OCI-M2 (cell line): ENCODE data around the gene TRIM77.
"Not testable (repeated sequence)": the region's sequence is repeated elsewhere in the genome, so short reads cannot be mapped to it uniquely, and the experiment has no call there.

ENCODE experiments used
- DNase-seq: peaks from one replicate; lab custom pipeline; 2025; ENCODE audit not compliant: unreplicated experiment; lab: John Stamatoyannopoulos, UW

The TRIM77 gene

DNA sequence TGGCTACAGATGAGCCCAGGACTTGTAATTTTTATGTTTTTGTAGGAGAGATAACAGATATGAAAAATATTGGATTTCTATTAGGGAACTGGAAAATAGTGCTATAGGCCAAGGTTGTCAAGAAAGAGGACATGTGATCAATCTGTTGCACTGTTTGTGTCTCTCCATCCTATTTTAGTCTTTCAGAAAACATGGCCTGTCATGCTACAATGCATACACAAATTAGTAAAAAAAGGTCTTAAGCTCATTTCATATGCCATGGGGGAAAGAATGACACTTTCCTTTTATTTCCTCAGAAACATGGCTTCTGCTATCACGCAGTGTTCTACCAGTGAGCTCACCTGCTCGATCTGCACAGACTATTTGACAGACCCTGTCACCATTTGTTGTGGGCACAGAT, at the start of gene TRIM77:
TSS of gene TRIM77 (plus strand) at position 301 of the 400 bp plus-strand sequence. CDS start at position 301, 0 bp downstream.
- not testable (repeated sequence) for DNase-seq

- no peak for DNase-seq
Observed at GRCh38 chr11:89667001-89667400, 43.1 kb upstream of the TRIM77 start.

GRCh38 chr11:89668158-89668557, 41.9 kb upstream of the TRIM77 start:
- not testable (repeated sequence) for DNase-seq

DNA sequence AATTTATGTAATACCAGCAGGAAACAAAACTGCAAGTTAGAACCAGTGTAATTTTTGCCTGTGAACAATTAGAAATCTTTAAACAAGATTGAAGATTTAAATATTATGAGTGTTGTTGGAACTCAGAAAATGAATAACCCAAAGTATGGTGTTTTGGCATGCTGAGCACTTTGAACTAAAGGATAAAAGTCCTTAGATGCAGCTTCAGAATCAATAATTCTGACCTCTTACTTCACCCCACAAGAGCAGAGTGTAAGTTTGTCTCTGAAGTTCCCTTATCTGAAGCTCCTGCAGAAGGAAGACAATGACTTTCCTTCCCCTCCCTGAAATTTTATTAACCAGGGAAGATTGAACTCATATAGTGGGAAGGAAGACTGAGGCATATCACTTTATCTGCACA, 40.5 kb upstream of the TRIM77 start:
- not testable (repeated sequence) for DNase-seq

DNA sequence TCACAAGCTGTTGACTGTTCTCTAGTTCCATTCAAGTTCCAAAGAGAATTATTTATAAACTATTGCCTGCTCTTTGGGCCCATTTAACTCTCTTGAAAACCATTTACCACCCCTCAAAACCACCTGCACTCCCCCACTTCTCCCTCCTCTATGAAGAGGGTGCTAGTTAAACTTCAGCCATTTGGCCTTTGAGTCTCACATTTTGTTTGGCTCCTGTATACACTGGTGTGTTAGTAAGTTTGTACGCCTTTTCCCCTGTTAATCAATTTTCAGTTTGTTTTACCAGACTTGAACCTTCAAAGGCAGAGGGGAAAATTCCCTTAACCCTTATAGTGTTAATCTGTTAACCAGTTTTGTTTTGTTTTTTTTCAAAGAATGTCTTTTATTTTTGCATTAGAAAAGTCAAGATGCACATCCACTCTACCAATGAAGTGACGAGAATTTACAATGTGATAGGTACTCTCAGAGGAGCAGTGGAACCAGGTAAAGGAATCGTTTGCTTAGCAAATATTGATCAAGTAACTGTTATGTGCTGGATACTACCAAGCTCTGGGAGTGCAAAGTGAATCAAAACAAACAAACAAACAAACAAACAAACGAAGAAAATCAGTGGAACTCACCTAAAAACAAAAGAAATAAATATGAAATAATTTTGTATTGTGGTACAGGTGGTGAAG, 40.0 kb upstream of the TRIM77 start:
- not testable (repeated sequence) for DNase-seq

DNA sequence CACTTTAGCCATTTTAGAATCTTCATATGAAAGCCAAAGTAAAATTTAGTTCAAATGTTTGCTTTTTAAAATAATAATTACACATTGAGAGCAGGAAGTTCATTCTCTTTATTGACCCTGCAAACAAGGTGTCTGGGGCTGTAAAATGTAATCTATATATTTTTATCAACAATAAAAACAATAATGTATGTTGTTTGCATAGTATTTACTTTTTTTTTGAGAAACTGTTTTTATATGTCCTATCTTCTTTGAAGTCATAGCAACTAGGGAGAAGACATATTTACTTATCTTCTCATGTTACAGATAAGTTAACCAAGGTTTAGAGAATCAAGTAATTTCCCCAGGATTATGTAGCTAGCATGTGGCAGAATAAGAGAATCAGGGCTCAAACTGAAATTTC, 37.6 kb upstream of the TRIM77 start:
- DNase-seq, result not testable (repeated sequence)

DNA sequence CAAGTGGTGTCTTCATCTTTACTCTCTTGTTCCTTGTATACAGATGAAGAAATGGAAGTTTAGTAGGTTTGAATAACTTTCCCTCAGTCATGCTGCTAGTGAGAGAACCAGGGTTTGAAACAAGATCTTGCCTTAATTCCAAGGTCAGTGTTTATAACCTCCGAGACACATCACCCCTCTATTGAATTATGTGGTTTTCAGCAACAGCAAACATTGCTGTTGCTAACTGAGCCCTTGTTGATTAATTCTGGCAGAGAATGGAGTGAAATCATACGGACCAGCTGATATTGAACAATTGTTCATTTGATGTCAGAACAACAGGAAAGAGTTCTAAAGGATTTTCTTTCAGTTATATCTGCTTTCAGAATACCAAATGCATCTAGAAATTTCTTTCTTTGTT, 36.7 kb upstream of the TRIM77 start:
- not testable (repeated sequence) for DNase-seq

- DNase-seq, result not testable (repeated sequence)
Observed at GRCh38 chr11:89675383-89675782, 34.7 kb upstream of the TRIM77 start.

- DNase-seq, result not testable (repeated sequence)
Observed at GRCh38 chr11:89675948-89676347, 34.2 kb upstream of the TRIM77 start.

DNA sequence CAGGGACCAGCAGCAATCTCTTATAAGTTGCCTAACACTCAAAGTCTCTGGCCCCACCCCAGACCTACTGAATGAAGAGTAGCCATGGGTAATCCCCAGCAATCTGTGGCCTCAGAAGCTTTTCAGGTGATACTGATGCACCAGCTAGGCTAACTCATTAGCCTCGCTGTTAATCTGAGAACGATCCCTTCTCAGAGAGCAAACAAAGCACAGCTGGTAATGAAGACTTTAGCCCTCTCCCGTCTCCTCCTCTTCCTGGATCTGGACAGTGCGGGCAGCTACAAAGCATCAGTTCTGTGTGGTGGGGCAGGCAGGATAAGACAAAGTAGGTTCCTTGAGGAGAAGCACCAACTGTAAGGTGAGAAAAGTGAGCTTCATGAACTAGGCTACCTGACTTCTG, 3.0 kb upstream of the TRIM77 start:
- DNase-seq, result not testable (repeated sequence)

- not testable (repeated sequence) for DNase-seq
Observed at GRCh38 chr11:89724866-89725498, 14.9 kb downstream of the TRIM77 start.

DNA sequence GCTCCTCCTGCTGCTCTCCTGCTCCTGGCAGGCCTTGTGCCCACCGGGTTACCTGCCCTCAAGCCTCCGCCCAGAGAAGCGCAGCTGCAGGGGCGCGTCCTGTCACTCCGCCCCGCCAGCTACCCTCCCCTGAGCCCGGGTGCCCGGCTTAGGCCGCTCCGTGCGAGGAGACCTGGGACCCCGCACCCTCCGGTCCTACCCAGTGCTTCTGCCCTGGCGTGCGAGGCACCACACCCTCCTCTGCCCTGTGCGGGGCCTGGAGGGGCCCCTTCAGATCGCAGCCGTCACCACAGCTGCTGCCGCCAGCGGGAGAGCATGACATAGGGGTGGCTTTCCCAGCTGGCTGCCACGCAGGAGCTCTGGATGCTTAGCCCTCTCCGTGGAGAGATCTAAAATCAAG, 20.1 kb downstream of the TRIM77 start:
- DNase-seq, result not testable (repeated sequence)

DNA sequence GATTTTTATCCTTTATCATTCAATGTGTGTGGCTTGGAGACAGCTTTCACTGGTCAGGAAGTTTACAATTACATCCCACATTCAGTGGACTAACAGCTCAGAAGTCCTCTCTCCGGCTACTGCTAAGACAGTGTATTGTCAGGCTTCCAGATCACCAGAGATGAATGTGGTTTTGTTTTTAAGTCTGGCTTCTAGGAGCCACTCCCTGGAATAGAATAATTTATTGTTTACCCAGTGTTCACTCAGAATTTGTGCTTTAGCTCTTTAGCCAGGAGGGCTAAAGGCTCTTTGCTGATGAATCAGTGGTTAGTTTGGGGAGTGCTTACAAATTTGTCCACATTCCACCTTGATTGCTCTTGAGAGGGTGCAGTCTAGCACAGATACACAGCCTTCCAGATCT, 26.5 kb downstream of the TRIM77 start:
- no peak for DNase-seq

- DNase-seq, result no peak
Observed at GRCh38 chr11:89737116-89737515, 27.0 kb downstream of the TRIM77 start.

- DNase-seq, result not testable (repeated sequence)
Observed at GRCh38 chr11:89741406-89741805, 31.3 kb downstream of the TRIM77 start.

- not testable (repeated sequence) for DNase-seq
Observed at GRCh38 chr11:89744158-89744557, 34.1 kb downstream of the TRIM77 start.

- not testable (repeated sequence) for DNase-seq
Observed at GRCh38 chr11:89750822-89751221, 40.7 kb downstream of the TRIM77 start.
